CD14-positive monocyte (primary cell): ENCODE results near the gene SLC16A13. TPM values are rescaled to one million over a fixed set of nuclear protein-coding genes. Genes with fewer than 3 reads are reported as not detected.
A peak's percentile ranks its signal among the peaks of the same experiment; 100 is the strongest.

ENCODE experiments used
- DNase-seq, 3 donors: peaks; one replicate each; pipeline ENCODE4 v3.0.0-alpha.2; 2011 to 2022
- H2AFZ ChIP-seq: 2 replicates; pipeline ENCODE4 v1.6.0; 2012; ENCODE audit warnings: mild to moderate bottlenecking, low read depth, low read length, inconsistent platforms; ENCODE audit not compliant: insufficient read depth, poor library complexity, severe bottlenecking
- H3K27ac ChIP-seq, 2 donors: 1 replicate in 1 of 2; 2 replicates in 1 of 2; pipeline ENCODE4 v1.5.1; 2012 to 2013; ENCODE audit warnings: low read length in 2 of 2, control low read depth in 1 of 2, inconsistent platforms in 1 of 2, low read depth in 1 of 2, mild to moderate bottlenecking in 1 of 2
- H3K27me3 ChIP-seq, 2 donors: one replicate each; pipeline versions ENCODE4 v1.6.0 to v1.6.1; 2011 to 2013; ENCODE audit warnings: low read length in 2 of 2; ENCODE audit not compliant: control insufficient read depth in 2 of 2, insufficient read depth in 2 of 2
- H3K36me3 ChIP-seq, 2 donors: replicated peaks in 1 of 2; 1 replicate in 1 of 2; 2 replicates in 1 of 2; pipeline versions ENCODE4 v1.5.1 to v1.6.1; 2012 to 2013; ENCODE audit warnings: low read length in 2 of 2, control low read depth in 1 of 2, inconsistent platforms in 1 of 2, mild to moderate bottlenecking in 1 of 2; ENCODE audit not compliant: insufficient read depth in 2 of 2, control insufficient read depth in 1 of 2
- H3K4me1 ChIP-seq, 2 donors: 1 replicate in 1 of 2; 2 replicates in 1 of 2; pipeline versions ENCODE4 v1.5.1 to v1.6.1; 2012 to 2013; ENCODE audit warnings: low read length in 2 of 2, control low read depth in 1 of 2, inconsistent platforms in 1 of 2, mild to moderate bottlenecking in 1 of 2, moderate library complexity in 1 of 2; ENCODE audit not compliant: insufficient read depth in 2 of 2, control insufficient read depth in 1 of 2
- H3K4me2 ChIP-seq: replicated peaks from 2 replicates; pipeline ENCODE3; 2012; ENCODE audit warnings: low read length, moderate library complexity, mild to moderate bottlenecking; ENCODE audit not compliant: poor library complexity, severe bottlenecking; ENCODE audit errors: extremely low read depth
- H3K4me3 ChIP-seq, 3 experiments: fragments of 200-600 bp in 1 of 3; sonication (generic) in 1 of 3; replicated peaks in 1 of 3; 1 replicate in 2 of 3; 2 replicates in 1 of 3; pipeline ENCODE4 v1.5.1; 2011 to 2013; ENCODE audit warnings: low read length in 3 of 3, mild to moderate bottlenecking in 3 of 3, control low read depth in 2 of 3, low read depth in 2 of 3, inconsistent platforms in 1 of 3, moderate library complexity in 1 of 3
- H3K79me2 ChIP-seq: 2 replicates; pipeline ENCODE4 v1.6.0; 2012; ENCODE audit warnings: mild to moderate bottlenecking, control low read depth, inconsistent platforms, low read length, moderate library complexity; ENCODE audit not compliant: insufficient read depth
- H3K9ac ChIP-seq: 2 replicates; pipeline ENCODE4 v1.6.0; 2017; ENCODE audit warnings: low read length, mild to moderate bottlenecking; ENCODE audit not compliant: insufficient read depth, poor library complexity, severe bottlenecking
- H3K9me3 ChIP-seq, 2 donors: replicated peaks in 1 of 2; 1 replicate in 1 of 2; 2 replicates in 1 of 2; pipeline versions ENCODE4 v1.5.1 to v1.6.1; 2012 to 2013; ENCODE audit warnings: low read length in 2 of 2, control low read depth in 1 of 2; ENCODE audit not compliant: control insufficient read depth in 1 of 2, insufficient read depth in 1 of 2
- H4K20me1 ChIP-seq: 2 replicates; pipeline ENCODE4 v1.6.0; 2012; ENCODE audit warnings: mild to moderate bottlenecking, low read length, control low read depth, moderate library complexity; ENCODE audit not compliant: insufficient read depth
- H3K27ac Mint-ChIP-seq, 7 donors: one replicate each; pipeline ENCODE4 v1.8.0; 2020; ENCODE audit warnings: mild to moderate bottlenecking in 7 of 7, mixed read lengths in 7 of 7, moderate library complexity in 6 of 7, inconsistent platforms in 2 of 7
- H3K27me3 Mint-ChIP-seq, 3 donors: one replicate each; pipeline ENCODE4 v1.8.0; 2021 to 2022; ENCODE audit warnings: low read depth in 3 of 3, mild to moderate bottlenecking in 3 of 3, mixed read lengths in 3 of 3, moderate library complexity in 3 of 3, inconsistent platforms in 1 of 3
- H3K36me3 Mint-ChIP-seq, 2 donors: one replicate each; pipeline ENCODE4 v1.8.0; 2020; ENCODE audit warnings: mixed read lengths in 2 of 2, inconsistent platforms in 1 of 2, mild to moderate bottlenecking in 1 of 2
- H3K4me1 Mint-ChIP-seq: one replicate; pipeline ENCODE4 v1.8.0; 2020; ENCODE audit warnings: mild to moderate bottlenecking, mixed read lengths
- H3K4me3 Mint-ChIP-seq, 2 donors: one replicate each; pipeline ENCODE4 v1.8.0; 2020; ENCODE audit warnings: mild to moderate bottlenecking in 2 of 2, mixed read lengths in 2 of 2, moderate library complexity in 1 of 2
- H3K9me3 Mint-ChIP-seq, 7 donors: one replicate each; pipeline ENCODE4 v1.8.0; 2020 to 2022; ENCODE audit warnings: mixed read lengths in 7 of 7, mild to moderate bottlenecking in 6 of 7, moderate library complexity in 6 of 7, inconsistent platforms in 2 of 7
- WGBS: methylation state at CpG from one replicate; pipeline ENCODE4 v1.1.5; 2013; ENCODE audit warnings: missing lambda C conversion rate; ENCODE audit not compliant: insufficient coverage; 5-methylcytosine and 5-hydroxymethylcytosine counted together
- intact Hi-C, 2 donors: fragments of 100-400 bp; cut with micrococcal nuclease; formaldehyde crosslinking; loops; one replicate each; pipeline versions ENCODE4 v1.15.0 to v1.15.1; 2023
- polyA plus RNA-seq, 3 donors: library from polyadenylated mRNA; depleted of rRNA in 1 of 3; unstranded in 2 of 3; stranded (reverse) in 1 of 3; fragments of 300-500 nt in 2 of 3; fragments of >200 nt in 1 of 3; fragmentation: Illumina TruSeq in 2 of 3; gene quantifications; 1 replicate in 2 of 3; 2 replicates in 1 of 3; pipeline ENCODE4 v1.2.3, GENCODE V29; 2012 to 2021
- TF ChIP-seq, protein P1 (sequence below): fragments of 200-600 bp; IDR thresholded peaks from one replicate; pipeline ENCODE4 v1.8.0; 2022; ENCODE audit warnings: antibody characterized with exemption, mild to moderate bottlenecking

The SLC16A13 gene
- polyA plus RNA-seq, 3 donors = 0.93 to 3.1 (median 2.2) TPM

DNA sequence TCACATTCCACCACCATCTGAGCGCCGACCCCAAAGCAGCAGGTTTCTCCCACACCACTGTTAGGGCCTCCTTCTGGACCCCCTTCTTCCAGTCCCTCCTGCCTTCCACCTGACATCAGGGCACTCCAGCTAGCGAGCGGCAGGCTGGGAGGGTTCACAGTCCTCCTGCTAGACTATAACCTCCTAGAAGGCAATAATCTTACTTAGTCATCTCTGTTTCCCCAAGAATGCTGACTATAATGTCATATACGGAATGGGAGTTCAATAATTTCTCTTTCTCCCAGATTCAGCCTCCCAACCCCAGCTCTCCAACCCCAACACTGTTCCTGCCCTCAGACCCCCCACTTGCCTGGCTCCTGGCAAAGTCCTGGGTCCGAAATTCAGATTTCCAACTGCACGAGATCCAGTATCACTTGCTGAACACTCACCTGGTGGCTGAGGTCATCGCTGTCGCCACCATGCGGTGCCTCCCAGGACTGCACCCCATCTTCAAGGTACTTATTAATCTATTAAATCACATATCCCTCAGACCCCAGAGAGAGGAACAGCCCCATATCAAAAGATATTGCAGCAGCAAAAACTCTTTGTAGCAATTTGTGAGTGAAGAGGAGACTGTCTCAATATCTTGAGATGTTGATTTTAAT lies 34.4 kb upstream of the SLC16A13 start:
- intact Hi-C loops = no loop called here
- H3K27me3 Mint-ChIP-seq = peaks cover 1 to 5% (median 2%) of the 10 kb centered on the region in 3 donors
- H3K9me3 Mint-ChIP-seq = peaks cover 0 to 3% (median 0%) of the 10 kb centered on the region in 7 donors
- H3K4me1 Mint-ChIP-seq = peaks cover 16% of the 10 kb centered on the region
- Histone ChIP-seq H3K36me3 (peaks cover 53 to 76% of the 10 kb centered on the region in 2 donors), H2AFZ (no peak overlapping the region), H3K9ac (no peak overlapping the region), H3K27ac (no peak overlapping the region), H3K4me1 (peaks cover 0 to 4% of the 10 kb centered on the region in 2 donors), H3K4me3 (no peak overlapping the region), H3K79me2 (peaks cover 15% of the 10 kb centered on the region), H4K20me1 (peaks cover 87% of the 10 kb centered on the region), H3K4me2 (no peak overlapping the region), H3K27me3 (no peaks in the 10 kb centered on the region), H3K9me3 (no peaks in the 10 kb centered on the region)
- TF ChIP-seq, protein P1, sequence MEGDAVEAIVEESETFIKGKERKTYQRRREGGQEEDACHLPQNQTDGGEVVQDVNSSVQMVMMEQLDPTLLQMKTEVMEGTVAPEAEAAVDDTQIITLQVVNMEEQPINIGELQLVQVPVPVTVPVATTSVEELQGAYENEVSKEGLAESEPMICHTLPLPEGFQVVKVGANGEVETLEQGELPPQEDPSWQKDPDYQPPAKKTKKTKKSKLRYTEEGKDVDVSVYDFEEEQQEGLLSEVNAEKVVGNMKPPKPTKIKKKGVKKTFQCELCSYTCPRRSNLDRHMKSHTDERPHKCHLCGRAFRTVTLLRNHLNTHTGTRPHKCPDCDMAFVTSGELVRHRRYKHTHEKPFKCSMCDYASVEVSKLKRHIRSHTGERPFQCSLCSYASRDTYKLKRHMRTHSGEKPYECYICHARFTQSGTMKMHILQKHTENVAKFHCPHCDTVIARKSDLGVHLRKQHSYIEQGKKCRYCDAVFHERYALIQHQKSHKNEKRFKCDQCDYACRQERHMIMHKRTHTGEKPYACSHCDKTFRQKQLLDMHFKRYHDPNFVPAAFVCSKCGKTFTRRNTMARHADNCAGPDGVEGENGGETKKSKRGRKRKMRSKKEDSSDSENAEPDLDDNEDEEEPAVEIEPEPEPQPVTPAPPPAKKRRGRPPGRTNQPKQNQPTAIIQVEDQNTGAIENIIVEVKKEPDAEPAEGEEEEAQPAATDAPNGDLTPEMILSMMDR = peak; percentile 62
- peaks cover 70 to 73% of the 10 kb centered on the region in 2 donors for H3K36me3 Mint-ChIP-seq
- DNase-seq = peak in 1 of 3 donors; percentile 16
- WGBS = 91% methylated on average over 4 of the region's 10 CpGs
- H3K4me3 Mint-ChIP-seq = no peak overlapping the region
- no peak overlapping the region for H3K27ac Mint-ChIP-seq

DNA sequence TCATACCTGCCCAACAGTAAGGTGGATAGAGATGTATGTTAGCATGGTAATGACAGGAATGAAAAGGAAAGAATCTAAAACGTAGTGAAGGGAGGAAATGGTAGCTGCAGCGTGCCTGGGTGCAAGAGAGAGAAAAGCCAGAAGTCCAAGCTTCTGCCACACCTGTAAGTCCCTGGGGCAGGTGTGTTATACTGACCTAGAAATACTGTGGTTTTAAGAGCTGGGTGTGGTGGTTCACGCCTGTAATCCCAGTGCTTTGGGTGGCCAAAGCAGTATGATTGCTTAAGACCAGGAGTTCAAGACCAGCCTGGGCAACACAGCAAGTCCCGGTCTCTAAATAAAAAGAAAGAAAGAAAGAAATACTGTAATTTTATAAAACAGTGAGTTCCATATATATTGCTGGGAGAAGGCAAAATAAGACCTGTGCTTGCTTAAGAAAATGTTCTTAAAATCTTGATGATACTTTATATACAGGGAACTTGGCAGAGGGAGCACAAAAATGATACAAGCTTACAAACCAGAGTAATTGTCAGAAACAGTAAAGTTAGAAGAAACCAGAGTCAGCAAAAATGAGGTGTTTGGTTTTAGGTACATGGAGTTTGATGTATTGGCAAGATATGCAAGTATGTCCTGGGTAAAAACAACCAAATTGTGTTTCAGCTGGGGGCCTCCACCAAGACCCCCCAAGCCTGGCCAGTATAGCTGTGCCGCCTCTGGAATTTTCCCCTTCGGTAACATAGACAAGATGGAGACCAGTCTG lies 33.3 kb upstream of the SLC16A13 start:
- Histone ChIP-seq H3K4me2 (no peak overlapping the region), H3K36me3 (peaks cover 51 to 77% of the 10 kb centered on the region in 2 donors), H3K4me1 (no peaks in the 10 kb centered on the region), H3K4me3 (no peak overlapping the region), H3K9ac (no peak overlapping the region), H2AFZ (no peak overlapping the region), H3K9me3 (no peaks in the 10 kb centered on the region), H4K20me1 (peaks cover 89% of the 10 kb centered on the region), H3K27ac (no peak overlapping the region), H3K27me3 (no peaks in the 10 kb centered on the region), H3K79me2 (peaks cover 24% of the 10 kb centered on the region)
- intact Hi-C loops = no loop called here
- Mint-ChIP-seq H3K4me1 (peaks cover 11% of the 10 kb centered on the region), H3K27me3 (peaks cover 0 to 2% (median 1%) of the 10 kb centered on the region in 3 donors), H3K9me3 (no peaks in the 10 kb centered on the region), H3K36me3 (peaks cover 67 to 73% of the 10 kb centered on the region in 2 donors), H3K27ac (peak overlapping the region in 1 of 7 donors; percentile 9), H3K4me3 (no peak overlapping the region)
- TF ChIP-seq, protein P1 = no peak
- 95% methylated on average over 4 of the region's 6 CpGs for WGBS
- no peak for DNase-seq
